OCI-LY7 (cell line): ENCODE measurements around the gene PSAPL1.

ENCODE experiments used
- EZH2phosphoT487 ChIP-seq: fragments of 200-600 bp; sonication (generic); IDR thresholded peaks from 2 replicates; pipeline ENCODE4 v1.6.1; 2018; ENCODE audit warnings: low read depth, borderline replicate concordance, mild to moderate bottlenecking, mixed run types, antibody characterized with exemption, low read length, moderate library complexity, mixed read lengths
- TF ChIP-seq, protein P1 (sequence below): fragments of 200-600 bp; sonication (generic); conservative IDR thresholded peaks from 2 replicates; pipeline ENCODE4 v1.5.1; 2014; ENCODE audit warnings: mild to moderate bottlenecking, antibody characterized with exemption, low read length, moderate library complexity, mixed read lengths

DNA sequence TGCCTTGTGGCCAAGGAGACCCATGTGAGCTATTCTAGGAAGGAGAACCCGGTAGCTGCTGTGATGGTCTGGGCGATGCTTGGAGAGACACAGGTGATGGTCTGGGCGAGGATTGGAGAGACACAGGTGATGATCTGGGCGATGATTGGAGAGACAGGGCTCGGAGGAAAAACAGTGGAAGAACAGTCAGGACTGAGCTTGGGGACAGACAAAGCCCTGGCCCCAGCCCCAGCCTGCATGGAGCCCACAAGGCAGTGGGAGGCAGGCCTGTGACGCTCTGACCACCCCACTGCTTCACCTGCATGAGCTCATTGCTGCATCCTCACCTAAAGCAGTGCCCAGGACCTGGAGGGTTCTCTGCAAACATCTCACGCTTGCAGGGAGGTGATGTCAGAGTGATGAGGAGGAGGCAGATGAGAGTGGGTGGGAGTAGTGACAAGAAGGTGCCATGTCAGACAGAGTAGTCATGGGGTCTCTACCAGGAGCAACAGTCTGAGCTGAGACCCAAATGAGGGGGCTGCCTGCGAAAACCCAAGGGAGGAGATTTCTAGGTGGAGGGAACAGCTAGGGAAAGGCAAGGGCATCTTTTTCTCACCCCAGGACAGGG is 35.9 kb upstream of the PSAPL1 start:
- TF ChIP-seq, protein P1, sequence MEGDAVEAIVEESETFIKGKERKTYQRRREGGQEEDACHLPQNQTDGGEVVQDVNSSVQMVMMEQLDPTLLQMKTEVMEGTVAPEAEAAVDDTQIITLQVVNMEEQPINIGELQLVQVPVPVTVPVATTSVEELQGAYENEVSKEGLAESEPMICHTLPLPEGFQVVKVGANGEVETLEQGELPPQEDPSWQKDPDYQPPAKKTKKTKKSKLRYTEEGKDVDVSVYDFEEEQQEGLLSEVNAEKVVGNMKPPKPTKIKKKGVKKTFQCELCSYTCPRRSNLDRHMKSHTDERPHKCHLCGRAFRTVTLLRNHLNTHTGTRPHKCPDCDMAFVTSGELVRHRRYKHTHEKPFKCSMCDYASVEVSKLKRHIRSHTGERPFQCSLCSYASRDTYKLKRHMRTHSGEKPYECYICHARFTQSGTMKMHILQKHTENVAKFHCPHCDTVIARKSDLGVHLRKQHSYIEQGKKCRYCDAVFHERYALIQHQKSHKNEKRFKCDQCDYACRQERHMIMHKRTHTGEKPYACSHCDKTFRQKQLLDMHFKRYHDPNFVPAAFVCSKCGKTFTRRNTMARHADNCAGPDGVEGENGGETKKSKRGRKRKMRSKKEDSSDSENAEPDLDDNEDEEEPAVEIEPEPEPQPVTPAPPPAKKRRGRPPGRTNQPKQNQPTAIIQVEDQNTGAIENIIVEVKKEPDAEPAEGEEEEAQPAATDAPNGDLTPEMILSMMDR, result no peak
- TF ChIP-seq EZH2phosphoT487, result no peak
